GM12891 (cell line): ENCODE results near the gene KRT9.

Source experiments
- POLR2A ChIP-seq: IDR thresholded peaks from 2 replicates; pipeline ENCODE4 v1.6.1; 2011; ENCODE audit warnings: low read depth, low read length, control low read depth
- POLR2AphosphoS5 ChIP-seq: IDR thresholded peaks from 2 replicates; pipeline ENCODE4 v1.6.1; 2011; ENCODE audit warnings: low read depth, low read length, control low read depth
- POU2F2 ChIP-seq: IDR thresholded peaks from 2 replicates; pipeline ENCODE4 v1.6.1; 2011; ENCODE audit warnings: low read depth, mild to moderate bottlenecking, control low read depth, low read length, moderate library complexity

GRCh38 chr17:41553176-41553575 lies 18.7 kb downstream of the KRT9 start:
- TF ChIP-seq POLR2A (no peak), POLR2AphosphoS5 (no peak), POU2F2 (no peak)
